HFF-Myc (cell line): ENCODE results near the gene SGK1.

Experiments
- DNase-seq: peaks from one replicate; pipeline ENCODE4 v3.0.0-alpha.2; 2011; ENCODE audit warnings: low read depth; ENCODE audit errors: extremely low read depth
- H3K4me3 ChIP-seq: replicated peaks from 2 replicates; pipeline ENCODE4 v1.5.1; 2011; ENCODE audit warnings: low read depth, mild to moderate bottlenecking, control low read depth, low read length
- TF ChIP-seq, protein P1 (sequence below): IDR thresholded peaks from 2 replicates; pipeline ENCODE4 v1.5.1; 2012; ENCODE audit warnings: mild to moderate bottlenecking, low read depth, low read length, control low read depth; ENCODE audit errors: missing control alignments

Gene SGK1

DNA sequence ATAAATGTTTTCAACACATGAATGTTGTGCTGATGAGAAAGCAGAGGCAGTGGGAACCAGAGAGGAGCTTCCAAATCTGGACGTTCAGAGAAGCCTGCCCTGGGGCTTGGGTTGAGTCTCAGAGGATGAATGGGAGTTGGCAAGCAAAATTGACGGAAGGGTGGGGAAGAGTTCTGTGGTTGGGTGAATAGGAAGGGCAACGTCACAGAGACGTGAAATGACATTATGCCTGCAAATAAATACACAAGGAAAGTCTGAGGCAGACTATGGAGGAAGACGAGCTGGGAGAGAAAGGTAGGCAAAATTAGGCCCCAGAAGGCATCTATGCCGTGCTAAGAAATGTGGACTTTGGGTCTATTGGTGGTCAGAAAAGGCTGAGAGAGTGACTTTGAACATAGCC is 25.2 kb upstream of the SGK1 start:
- H3K4me3 ChIP-seq: no peak overlapping the region
- TF ChIP-seq, protein P1, sequence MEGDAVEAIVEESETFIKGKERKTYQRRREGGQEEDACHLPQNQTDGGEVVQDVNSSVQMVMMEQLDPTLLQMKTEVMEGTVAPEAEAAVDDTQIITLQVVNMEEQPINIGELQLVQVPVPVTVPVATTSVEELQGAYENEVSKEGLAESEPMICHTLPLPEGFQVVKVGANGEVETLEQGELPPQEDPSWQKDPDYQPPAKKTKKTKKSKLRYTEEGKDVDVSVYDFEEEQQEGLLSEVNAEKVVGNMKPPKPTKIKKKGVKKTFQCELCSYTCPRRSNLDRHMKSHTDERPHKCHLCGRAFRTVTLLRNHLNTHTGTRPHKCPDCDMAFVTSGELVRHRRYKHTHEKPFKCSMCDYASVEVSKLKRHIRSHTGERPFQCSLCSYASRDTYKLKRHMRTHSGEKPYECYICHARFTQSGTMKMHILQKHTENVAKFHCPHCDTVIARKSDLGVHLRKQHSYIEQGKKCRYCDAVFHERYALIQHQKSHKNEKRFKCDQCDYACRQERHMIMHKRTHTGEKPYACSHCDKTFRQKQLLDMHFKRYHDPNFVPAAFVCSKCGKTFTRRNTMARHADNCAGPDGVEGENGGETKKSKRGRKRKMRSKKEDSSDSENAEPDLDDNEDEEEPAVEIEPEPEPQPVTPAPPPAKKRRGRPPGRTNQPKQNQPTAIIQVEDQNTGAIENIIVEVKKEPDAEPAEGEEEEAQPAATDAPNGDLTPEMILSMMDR: no peak
- no peak for DNase-seq

DNA sequence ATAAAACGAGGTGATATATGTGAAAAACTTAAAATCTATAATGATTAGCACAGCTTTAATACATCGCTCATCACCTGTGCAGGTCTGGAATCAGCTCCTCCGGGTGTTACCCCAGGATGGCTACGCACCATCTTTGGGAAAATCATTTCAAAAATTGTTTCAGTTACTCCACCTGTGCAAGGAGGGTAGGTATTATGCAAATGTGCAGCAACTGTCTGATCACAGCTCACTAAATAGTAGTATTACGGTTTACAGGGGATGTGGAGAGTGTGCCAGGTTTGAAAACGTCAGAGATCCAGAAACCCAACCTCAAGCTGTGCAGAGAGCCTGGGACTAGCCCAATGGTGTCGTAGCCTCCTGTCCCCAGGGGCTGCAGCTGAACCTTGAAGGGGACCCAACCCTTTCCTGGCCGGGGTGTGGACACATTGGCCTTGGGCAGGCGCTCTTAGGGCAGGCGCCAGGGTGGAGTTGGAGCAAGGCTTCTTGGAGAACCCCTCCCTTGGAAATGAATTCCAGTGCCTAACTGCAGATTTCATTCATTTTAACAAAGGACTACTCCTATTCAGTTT is 24.2 kb upstream of the SGK1 start:
- DNase-seq: no peak
- no peak overlapping the region for H3K4me3 ChIP-seq
- TF ChIP-seq, protein P1: no peak

DNA sequence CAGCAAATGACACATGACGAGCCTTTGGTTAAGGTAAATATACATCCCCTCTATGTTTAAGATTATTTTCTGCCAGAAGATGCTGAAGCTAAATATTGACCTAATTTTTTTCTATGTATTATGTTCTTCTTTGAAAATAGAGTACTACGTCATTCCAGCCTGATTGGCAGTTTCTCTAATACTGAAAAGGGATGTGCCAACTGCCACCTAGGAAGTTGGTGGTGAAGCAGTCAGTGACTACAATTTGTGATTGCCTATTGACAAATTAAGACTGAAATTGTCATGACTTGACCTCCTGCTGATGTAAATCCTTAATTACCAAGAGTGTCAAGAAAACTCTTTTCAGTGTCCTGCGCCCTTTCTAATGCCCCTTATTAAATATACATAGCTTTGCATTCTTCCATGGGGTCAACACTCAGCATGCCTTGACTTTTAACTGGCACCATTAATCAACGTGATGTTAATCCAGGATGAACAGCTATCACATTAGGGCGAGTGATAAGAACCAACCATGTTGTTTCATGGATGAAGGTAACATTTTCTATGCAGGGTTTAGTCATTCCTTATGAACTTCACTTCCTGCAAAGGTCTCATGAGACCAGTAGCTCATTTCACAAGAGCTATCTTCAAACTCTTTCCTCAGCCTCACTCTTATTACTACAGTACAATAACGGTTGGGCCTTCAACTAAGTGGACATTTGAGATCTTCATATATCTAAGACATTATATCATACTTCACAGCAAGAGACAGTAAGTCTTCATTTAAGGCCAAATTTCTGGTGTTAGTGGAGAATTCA is 22.5 kb upstream of the SGK1 start:
- H3K4me3 ChIP-seq: no peak overlapping the region
- no peak for DNase-seq
- TF ChIP-seq, protein P1: no peak

DNA sequence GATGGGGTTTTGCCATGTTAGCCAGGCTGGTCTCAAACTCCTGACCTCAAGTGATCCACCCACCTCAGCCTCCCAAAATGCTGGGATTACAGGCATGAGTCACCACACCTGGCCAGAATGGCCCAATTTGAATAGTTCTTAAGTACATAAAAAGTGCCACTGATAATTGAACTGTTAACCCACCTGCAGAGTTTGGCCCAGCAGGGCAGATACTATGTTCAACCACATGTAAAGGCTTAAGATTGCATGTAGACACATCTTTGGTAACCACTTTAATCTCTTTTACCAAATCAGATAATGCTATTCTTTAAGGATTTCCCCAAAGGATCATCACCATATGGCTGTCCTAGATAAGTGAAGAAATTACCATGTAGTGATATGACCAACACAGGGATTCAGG is 21.3 kb upstream of the SGK1 start:
- H3K4me3 ChIP-seq: no peak overlapping the region
- TF ChIP-seq, protein P1: no peak
- no peak for DNase-seq

DNA sequence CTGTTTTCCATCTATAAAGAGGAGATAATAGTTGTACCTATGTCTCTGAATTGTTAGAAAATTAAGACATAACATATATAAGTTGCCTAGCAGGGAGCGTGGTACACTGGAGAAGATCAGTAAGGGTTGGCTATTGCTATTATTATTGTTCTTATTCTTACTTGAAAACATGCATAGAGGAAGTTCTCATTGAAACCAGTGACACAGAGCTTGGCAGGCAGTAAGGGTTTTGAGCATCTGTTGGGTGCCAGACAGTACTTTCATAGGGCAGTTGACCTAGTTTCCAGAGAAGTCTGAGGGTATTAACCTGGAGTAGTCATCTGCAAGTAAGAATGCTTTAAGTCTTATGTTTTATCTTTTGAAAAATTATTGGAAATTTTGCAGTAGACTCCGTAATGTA is 13.3 kb upstream of the SGK1 start:
- H3K4me3 ChIP-seq: no peak overlapping the region
- TF ChIP-seq, protein P1: no peak
- no peak for DNase-seq

DNA sequence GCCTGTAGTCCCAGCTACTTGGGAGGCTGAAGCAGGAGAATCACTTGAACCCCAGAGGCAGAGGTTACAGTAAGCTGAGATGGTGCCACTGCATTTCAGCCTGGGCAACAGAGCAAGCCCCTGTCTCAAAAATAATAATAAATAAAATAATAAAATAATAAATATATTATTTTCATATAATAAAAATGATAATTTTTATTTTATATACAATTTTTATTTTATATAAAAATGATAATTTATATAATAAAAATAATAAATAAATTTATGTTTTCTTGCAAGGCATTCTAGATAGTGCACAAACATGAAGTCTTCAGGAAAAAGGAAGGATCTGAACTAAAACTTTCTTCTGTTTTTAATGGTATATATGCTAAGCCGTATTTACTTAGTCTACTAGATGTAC is 12.6 kb upstream of the SGK1 start:
- H3K4me3 ChIP-seq: no peak overlapping the region
- TF ChIP-seq, protein P1: no peak
- no peak for DNase-seq
